ENCODE data around the gene DBT.

GRCh38 chr1:100219883-100220282, 29.8 kb downstream of the DBT start:
- TF ChIP-seq, protein P1, sequence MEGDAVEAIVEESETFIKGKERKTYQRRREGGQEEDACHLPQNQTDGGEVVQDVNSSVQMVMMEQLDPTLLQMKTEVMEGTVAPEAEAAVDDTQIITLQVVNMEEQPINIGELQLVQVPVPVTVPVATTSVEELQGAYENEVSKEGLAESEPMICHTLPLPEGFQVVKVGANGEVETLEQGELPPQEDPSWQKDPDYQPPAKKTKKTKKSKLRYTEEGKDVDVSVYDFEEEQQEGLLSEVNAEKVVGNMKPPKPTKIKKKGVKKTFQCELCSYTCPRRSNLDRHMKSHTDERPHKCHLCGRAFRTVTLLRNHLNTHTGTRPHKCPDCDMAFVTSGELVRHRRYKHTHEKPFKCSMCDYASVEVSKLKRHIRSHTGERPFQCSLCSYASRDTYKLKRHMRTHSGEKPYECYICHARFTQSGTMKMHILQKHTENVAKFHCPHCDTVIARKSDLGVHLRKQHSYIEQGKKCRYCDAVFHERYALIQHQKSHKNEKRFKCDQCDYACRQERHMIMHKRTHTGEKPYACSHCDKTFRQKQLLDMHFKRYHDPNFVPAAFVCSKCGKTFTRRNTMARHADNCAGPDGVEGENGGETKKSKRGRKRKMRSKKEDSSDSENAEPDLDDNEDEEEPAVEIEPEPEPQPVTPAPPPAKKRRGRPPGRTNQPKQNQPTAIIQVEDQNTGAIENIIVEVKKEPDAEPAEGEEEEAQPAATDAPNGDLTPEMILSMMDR (IDR thresholded peaks at IDR 0.05) = no peak
- no peak for TF ChIP-seq POLR2A (IDR thresholded peaks at IDR 0.05)

All from testis (tissue), 2 donors.